Stimulated activated CD4-positive, alpha-beta T cell treated with anti-CD3 and anti-CD28 coated beads, TNF-alpha, amount 100 ng/mL, for 24 hours (primary cell): ENCODE data around the gene SLC22A6.
"Not testable (repeated sequence)": the region's sequence is repeated elsewhere in the genome, so short reads cannot be mapped to it uniquely, and the experiment has no call there.

Source experiments
- DNase-seq, 3 experiments: peaks; one replicate each; pipeline ENCODE4 v3.0.0-alpha.2; 2020; ENCODE audit warnings: low read depth in 3 of 3

Gene SLC22A6

DNA sequence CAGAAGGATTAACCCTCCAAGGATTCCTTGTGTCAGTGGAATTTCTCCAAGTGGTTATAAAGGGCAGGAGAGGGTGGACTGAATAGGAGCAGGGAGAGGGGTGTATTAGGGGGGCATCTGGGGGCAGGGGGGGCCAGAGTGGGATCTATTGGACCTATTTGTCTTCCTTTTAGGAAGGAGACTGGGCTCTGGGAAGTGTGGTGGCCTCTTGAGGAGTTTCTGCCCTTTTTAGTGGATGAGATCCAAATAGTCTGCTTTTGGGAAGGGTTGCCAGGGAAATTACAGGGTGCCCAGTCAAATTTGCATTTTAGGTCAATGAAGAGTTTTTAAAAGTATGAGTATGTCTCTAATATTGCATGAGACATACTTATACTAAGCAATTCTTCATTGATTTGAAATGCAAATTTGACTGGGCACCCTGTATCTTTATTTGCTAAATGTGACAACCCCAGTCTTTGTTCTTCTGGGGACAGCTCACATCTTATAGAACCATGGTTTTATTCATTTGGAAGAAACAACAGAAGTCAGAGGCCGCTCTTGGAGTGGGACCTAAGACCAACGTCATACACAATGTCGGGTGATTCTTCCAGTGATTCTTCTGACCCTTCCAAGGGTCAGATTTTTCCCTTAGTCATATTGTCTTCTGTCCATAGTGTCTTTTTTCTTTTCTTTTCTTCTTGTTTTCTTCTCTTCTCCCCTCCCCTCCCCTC is 429 bp upstream of the SLC22A6 start:
- no peak for DNase-seq

DNA sequence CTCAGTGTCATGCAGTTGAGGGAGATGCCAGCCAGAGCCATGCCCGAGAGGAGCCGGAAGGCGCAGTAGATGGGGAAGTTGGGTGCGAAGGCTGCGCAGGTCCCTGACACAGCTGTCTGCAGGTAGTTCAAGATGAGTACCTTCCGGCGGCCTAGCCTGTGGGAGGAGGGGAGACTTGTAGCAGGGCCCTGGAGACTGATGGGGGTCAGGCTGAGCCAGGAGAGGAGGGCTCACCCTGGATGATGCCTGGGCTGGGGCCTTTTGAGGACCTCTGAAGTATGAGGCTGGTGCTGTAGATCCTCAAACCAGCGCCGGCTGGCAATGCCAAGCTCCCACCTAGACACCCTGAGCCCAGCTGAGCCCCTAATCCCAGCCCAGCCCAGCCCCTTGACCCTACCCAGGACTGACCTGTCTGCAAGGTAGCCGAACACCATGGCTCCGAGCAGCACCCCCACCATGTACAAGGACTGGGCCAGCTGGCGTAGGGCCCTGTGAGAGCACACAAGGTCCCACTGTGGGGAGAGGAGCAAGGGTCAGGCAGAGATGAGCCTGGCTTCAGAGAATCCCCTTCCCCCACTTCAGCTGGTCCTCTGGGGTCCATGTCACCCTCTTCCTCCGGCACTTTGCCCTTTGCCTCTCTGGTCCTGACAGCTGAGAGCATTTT is 1.1 kb downstream of the SLC22A6 start:
- no peak for DNase-seq

DNA sequence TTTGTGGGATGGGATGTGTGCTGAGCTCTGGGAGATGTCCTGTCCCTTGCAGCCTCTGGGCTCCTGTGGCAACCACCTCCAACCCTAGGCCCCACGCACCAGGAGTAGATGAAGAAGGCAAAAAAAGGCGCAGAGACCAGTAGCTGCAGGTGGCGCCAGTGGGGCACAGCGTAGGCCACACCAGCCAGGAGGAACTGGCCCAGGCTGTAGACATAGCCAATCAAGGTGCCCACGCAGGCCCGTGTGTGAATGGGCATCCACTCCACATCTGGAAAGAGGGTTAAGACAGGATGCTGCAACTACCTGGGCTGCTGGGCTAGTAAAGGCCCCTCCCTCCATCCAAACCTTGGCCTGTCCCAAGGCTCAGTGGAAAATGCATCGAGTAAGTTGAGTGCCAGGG is 3.0 kb downstream of the SLC22A6 start:
- no peak for DNase-seq

DNA sequence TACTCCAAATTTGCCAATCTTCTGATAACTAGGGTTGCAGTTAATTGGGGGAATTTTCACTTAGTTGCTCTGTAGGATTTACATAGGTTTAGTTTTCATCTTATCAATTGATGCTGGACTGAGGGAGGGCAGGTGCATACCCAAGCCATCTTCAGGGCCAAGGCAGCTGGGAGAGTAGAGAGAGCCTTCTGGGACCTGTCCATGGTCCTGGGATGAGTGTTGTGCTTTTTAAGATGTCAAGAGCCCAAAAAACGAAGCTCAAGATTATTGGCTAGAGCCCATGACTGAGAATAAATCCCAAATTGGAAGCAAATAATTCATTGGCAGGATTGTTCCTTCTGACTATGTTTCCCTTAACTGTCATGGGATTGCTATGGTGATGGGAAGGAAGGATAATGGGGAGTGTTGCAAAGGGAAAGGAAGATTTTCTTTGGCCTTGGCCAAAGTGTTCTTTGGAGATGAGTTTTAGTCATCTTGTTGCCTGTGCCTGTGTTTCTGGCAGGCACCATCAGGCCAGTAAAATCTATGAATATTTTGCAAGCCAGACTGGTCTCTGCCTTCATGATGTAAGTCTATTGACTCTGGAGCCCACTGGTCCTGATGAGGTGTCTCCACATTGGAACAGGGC is 4.5 kb downstream of the SLC22A6 start:
- DNase-seq: no peak

DNA sequence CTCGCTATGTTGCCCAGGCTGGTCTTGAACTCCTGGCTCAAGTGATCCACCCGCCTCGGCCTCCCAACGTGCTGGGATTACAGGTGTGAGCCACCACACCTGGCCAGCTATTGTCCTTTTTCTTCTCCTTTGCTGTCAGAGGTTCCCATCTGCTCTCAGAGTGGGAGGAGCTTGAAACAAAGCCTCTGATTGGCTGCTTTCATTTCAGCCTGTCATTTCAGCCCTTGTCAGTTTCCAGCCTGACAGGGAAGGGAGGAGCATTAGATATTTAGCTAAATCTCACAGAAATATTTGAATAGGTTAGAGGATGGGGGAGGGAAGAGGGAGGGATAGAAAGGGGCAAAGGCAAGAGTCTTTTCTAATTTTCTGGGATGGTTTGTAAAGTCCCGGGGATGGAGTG is 8.7 kb downstream of the SLC22A6 start:
- no peak for DNase-seq

DNA sequence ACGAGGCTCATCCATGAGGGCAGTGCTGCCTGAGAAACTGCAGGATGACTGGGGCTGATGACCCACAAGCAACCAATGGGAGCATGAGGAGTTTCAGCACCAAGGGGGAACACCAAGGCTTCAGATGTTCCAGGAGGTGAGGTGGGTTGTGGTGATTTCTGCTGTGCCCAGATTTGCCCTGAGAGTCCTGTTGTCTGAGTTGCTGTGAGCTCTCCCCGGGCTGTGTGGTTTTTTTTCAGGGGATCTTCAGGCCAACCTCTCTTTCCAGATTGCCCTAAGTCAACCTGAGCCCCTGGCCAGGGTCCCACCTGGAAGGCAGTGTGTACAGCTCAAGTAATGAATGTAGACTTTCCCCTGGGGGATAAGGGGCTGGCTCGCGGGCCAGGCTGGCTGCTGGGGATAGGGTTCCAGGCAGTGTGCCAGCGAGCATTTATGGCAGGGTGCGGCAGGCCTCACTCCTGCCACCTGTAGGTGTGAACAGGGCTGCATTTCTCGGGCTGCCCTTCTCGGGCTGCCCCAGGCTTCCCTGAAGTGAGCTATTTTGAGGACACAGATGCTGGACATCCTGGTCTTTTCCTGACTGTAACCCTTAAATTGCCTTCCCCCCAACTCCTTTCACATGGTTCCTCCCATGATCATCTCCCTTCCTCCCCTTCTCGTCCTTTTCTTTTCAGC is 9.8 kb downstream of the SLC22A6 start:
- peak in 2 of 3 experiments; percentile 3 to 17 for DNase-seq

DNA sequence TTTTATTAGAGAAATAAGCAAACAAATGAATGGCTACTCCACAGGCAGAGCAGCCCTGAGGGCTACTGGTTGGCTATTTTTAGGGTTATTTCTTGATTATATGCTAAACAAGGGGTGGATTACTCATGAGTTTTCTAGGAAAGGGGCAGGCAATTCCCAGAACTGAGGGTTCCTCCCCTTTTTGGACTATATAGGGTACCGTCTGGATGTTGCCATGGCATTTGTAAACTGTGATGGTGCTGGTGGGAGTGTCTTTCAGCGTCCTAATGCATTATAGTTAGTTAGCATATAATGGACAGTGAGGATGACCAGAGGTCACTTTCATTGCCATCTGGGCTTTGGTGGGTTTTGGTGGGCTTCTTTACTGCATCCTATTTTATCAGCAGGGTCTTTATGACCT is 19.2 kb downstream of the SLC22A6 start:
- DNase-seq: no peak

DNA sequence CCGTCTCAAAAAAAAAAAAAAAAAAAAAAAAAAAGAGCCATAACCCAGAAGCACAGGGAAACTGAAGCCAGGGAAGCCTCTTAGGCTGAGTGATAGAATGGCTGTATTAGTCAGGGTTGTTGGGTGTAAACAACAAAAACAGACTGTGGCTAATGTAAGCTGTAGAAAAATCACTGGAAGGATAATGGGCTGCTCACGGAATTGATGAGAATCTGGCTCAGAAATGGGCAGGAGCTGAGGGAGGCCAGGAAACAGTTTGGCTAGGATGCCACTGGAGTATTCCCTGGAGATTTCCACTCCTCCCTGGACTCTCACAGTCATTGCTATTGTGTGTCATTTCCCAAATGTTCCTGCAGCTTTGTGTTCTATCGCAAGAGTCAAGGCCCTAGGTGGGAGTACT is 22.4 kb downstream of the SLC22A6 start:
- DNase-seq: no peak

DNA sequence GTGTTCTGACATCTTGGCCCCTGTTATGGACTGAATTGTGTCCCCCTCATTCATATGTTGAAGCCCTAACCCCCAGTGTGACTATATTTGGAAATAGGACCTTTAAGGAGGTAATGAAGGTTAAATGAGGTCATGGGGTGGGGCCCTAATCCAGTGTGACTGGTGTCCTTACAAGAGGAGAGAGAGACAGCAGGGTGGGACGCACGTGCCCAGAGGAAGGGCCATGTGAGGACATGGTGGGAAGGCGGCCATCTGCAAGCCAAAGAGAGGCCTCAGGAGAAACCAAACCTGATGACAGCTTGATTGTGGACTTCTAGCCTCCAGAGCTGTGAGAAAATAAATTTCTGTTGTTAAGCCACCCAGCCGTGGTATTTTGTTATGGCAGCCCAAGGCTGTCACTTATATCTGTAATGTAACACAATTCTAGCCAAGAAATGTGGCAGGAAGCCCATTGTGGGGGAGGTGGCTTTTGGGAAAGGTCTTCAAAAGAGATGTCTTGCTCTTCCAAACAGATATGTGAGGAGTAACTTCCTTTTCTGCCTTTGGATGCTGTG is 23.7 kb downstream of the SLC22A6 start:
- no peak for DNase-seq

DNA sequence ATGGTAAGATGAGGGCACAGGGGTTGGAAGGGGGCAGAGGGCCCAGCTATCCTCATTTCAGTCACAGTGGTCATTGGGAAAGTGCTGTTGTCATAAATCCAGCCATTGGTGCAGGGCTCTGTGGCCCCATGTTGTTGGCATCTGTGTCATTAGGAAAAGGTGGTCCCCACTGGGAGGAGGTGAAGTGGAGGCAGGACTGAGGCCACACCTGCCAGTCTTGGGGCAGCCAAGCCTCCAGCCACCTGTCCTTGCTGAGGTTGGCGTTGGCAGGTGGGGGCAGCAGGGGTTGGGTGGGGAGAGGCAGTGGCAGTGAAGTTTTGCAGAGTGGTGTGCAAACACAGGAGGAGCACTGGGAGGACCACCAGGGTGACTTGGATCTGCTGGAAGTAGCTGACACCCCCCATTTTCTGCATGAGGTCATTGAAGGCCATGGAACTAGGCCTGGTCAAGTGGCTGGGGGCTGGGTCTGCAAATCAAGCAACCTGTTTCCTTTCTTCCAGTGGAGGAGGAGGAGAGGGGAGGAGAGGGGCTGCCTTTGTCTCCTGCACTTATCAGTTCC is 25.3 kb downstream of the SLC22A6 start:
- DNase-seq: no peak

DNA sequence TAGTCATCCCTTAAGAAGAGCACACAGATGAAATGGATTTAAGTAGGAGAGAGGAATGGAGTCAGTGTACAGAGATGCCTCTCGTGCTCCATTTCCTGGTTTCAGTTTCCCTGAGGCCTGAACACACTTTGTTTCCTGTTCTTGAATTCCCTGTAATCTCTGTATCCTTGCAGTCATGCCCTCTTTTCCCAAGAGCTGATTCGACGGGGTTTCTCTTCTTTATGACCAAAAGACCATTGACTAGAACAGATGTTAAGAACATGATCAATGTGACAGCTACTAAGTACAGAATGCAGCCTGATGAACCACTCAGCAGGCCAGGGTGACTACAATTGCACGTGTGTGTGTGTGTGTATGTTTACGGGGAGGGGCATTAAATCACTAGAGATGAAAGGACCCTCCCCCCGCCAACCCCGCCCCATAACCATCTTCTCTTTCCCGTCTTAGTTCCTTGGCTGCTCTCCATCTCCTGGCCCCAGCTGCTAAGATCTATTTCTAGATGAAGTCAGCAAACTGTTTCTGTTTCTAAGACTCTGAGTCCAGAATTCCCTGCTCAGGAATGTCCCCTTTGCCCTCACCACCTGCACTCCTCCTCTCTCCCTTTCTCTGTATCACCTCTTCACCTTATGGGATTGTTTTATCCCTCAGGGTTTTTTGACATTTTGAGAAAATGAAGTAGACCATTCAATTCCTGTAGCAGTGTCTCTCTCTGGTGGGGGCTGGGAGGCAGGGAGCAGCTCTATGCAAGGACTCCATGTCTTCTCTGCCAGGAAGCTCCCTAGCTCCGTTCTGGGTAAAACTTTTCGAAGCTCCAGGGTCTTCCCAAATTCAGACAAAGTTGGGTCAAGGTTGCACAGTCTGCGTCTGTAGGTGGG is 26.0 kb downstream of the SLC22A6 start:
- no peak for DNase-seq

DNA sequence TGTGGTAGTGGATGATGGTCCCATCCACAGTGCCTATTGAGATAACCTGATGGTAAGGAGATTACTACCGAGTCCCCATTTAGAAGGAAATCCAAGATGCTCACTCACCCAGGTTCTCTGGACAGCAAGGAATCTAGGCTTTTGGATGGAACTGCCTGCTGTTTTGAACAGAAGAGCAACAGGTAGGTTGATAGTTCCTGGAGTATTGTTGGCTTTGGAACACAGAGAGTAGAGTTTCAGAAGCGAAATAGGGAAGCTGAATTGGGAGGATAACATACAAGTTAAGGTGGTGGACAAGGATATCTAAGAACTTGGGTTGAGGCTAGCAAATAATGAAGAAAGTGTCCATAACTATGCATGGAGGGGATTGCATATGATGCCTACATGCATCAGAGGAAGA is 27.6 kb downstream of the SLC22A6 start:
- DNase-seq: no peak

DNA sequence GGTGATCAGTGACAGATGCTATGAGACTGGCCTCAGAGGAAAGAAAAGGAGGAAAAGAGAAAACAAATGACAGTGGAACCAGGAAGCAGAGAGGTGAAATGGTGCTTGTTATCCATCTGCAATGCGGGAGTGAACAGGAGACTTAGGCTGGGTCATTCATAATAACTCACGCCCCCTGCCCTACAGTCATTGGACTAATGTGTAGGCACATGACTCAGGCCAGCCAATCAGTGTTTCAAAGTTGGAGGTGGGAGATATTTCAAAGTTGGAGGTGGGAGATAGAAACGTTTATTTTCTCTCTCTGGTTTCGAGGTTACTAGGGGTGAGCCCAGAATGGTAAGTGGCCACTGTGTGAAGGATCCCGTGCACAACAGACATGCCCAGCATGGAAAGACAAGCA is 30.3 kb downstream of the SLC22A6 start:
- no peak for DNase-seq

DNA sequence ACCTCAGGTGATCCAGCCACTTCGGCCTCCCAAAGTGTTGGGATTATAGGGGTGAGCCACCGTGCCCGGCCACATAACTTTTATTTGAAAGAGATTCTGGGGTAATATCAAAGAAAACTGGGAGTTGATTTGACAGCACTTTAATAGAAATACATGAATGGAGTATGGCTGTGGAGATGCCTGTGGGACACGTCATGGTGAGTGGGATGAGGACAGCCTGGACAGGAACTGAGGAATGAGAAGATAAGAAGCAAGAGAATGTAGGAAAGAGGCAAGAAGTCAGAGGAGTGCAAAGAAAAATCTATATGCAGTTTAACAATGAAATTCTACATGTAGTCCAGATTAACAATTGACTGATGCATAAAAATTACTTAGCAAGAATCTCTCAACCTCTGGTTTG is 31.0 kb downstream of the SLC22A6 start:
- DNase-seq: no peak

DNA sequence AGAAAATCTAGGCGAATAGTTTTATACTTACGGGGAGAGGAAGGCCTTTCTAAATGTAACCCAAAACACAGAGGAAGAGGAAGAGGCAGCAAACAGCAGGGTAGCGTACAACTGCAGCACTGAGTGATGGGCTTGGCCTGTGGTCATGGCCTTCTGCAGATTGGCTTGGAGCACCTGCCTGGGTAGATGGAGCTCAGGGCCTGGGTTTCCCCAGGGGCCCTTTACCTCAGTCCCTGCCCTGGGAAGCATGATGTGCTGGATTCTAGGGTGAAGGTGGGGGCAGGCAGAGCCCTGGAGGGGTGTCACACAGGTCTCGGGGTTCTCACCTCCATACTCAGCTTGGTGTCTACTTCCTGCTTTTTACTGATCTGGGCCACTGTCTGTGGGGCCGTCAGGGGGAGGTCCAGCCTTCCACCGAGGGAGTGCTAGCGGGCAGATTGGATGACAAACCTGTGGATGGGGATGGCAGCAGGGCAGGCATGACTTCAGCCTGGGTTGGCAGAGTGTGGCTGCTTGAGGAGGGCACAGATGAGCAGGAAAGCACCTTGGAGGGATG is 35.9 kb downstream of the SLC22A6 start:
- no peak for DNase-seq

DNA sequence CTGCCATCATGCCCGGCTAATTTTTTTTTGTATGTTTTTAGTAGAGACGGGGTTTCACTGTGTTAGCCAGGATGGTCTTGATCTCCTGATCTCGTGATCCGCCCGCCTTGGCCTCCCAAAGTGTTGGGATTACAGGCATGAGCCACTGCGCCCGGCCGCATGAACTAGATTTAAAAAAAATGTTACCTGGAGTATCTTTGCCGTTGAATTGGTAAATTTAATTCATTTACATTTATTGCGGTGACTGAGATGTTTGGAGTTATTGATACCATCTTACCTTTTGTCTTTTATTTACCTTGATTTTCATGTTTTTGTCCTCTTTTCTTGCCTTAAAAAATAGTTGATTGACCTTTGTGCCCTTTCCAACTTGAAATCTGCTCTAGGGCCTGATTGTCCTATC is 39.2 kb downstream of the SLC22A6 start:
- not testable (repeated sequence) for DNase-seq

DNA sequence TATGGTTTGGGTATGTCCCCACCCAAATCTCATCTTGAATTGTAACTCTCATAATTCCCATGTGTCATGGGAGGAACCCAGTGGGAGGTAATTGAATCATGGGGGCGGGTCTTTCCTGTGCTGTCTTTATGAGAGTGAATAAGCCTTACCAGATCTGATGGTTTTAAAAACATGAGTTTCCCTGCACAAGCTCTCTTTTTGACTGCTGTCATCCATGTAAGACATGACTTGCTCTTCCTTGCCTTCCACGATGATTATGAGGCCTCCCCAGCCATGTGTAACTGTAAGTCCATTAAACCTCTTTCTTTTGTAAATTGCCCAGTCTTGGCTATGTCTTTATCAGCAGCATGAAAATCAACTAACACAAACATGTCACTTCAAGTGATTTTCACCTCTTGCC is 47.2 kb downstream of the SLC22A6 start:
- DNase-seq: not testable (repeated sequence)

DNA sequence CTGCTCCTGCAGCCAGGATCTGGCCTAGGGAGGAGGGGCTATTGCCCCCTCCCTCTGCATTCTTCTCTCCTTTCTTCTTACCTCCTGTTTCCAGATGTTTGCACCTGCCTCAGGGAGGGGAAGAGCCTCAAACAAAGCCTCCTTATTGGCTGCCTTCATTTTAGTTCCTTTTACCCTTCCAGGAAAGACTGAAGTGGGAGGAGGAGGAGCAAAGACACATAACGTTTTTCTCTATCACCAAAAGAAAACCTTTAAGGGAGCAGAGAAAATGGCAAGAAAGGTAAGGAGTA is 50.3 kb downstream of the SLC22A6 start:
- DNase-seq: no peak

DNA sequence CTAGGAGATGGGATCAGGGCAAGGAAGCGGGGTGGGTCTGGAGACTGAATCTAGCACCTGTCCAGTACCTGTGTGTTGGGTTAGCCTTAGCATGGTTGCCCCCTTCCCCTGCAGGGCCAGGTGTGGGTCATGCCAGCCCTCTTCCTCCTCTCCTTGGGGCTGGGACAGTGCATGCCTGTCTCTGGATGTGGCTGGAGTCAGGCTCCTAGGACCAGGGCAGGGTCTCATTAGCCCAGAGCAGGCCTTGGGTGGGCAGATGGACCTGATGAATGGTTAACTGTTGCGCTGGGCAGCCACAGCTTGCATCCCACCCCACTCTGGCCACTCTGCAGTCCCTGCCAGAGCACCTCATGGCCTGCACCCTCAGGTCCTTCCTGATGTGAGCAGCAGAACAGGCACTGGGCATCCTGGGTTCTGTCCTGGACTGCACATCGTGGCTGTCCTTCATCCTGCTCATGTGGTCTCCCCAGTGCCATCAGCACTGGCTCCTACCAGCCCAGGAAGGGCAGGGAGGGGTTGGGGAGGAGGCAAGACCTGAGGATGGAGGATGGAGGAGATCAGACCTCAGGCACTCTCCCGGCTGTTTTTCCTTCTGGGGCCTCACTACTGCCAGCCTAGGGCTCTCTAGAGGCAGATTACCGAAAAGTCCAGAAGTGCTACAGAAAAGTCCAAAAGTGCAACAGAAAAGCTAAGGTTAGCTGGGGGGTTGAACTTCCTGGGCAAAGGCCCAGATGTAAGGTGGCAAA is 50.8 kb downstream of the SLC22A6 start:
- no peak for DNase-seq

DNA sequence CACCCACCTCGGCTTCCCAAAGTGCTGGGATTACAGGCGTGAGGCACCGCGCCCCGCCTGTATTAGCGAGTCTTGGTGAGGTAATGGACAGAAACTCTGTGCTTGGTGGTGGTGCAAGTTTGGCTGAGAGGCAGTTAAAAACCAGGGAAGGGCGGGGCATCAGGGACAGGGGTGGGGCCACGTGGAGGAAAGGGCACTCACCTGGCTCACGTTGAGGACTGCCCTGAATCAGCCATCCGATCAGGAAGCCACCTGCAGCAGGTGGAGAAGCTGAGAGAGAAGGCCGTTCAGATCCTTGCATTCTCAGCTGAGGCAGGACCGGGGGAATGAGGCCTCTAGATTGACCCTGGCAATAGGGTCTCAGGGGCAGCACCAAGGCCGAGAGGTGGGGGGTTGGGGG is 51.5 kb downstream of the SLC22A6 start:
- DNase-seq: no peak
